Testis (tissue), 2 donors: ENCODE data around the gene EFCAB12.
"Not testable (repeated sequence)": the region's sequence is repeated elsewhere in the genome, so short reads cannot be mapped to it uniquely, and the experiment has no call there.

ENCODE experiments used
- POLR2A ChIP-seq: fragments of 450-650 bp; IDR thresholded peaks from one replicate; pipeline ENCODE4 v1.6.1; 2017; ENCODE audit warnings: antibody characterized with exemption, mild to moderate bottlenecking, moderate library complexity
- TF ChIP-seq, protein P1 (sequence below), 3 experiments: fragments of 450-650 bp in 2 of 3; fragments of 200-600 bp in 1 of 3; sonication (generic) in 1 of 3; IDR thresholded peaks; one replicate each; pipeline ENCODE4 v1.5.1; 2016 to 2019; ENCODE audit warnings: antibody characterized with exemption in 3 of 3, mild to moderate bottlenecking in 2 of 3, moderate library complexity in 1 of 3

- TF ChIP-seq POLR2A = not testable (repeated sequence)
- TF ChIP-seq, protein P1, sequence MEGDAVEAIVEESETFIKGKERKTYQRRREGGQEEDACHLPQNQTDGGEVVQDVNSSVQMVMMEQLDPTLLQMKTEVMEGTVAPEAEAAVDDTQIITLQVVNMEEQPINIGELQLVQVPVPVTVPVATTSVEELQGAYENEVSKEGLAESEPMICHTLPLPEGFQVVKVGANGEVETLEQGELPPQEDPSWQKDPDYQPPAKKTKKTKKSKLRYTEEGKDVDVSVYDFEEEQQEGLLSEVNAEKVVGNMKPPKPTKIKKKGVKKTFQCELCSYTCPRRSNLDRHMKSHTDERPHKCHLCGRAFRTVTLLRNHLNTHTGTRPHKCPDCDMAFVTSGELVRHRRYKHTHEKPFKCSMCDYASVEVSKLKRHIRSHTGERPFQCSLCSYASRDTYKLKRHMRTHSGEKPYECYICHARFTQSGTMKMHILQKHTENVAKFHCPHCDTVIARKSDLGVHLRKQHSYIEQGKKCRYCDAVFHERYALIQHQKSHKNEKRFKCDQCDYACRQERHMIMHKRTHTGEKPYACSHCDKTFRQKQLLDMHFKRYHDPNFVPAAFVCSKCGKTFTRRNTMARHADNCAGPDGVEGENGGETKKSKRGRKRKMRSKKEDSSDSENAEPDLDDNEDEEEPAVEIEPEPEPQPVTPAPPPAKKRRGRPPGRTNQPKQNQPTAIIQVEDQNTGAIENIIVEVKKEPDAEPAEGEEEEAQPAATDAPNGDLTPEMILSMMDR (IDR thresholded peaks at IDR 0.05) = not testable (repeated sequence)
These were observed 65.1 kb downstream of the EFCAB12 start for GRCh38 chr3:129363356-129363755.
